Effector memory CD4-positive, alpha-beta T cell (primary cell): ENCODE measurements around the gene HAAO.

Experiments
- DNase-seq, 3 donors: peaks; one replicate each; pipeline ENCODE4 v3.0.0-alpha.2; 2020
- H3K27ac ChIP-seq: 2 replicates; pipeline ENCODE4 v1.7.0; 2013; ENCODE audit warnings: mild to moderate bottlenecking, low read length, moderate library complexity; ENCODE audit not compliant: insufficient read depth, poor library complexity, severe bottlenecking
- H3K27me3 ChIP-seq: replicated peaks from 2 replicates; pipeline ENCODE4 v1.7.0; 2013; ENCODE audit warnings: mild to moderate bottlenecking, low read length; ENCODE audit not compliant: insufficient read depth, control insufficient read depth, poor library complexity, severe bottlenecking
- H3K36me3 ChIP-seq: 2 replicates; pipeline ENCODE4 v1.7.0; 2013; ENCODE audit warnings: mild to moderate bottlenecking, low read length, moderate library complexity; ENCODE audit not compliant: control insufficient read depth, insufficient read depth
- H3K4me1 ChIP-seq: 2 replicates; pipeline ENCODE4 v1.7.0; 2013; ENCODE audit warnings: low read length, mild to moderate bottlenecking; ENCODE audit not compliant: control insufficient read depth, insufficient read depth, poor library complexity, severe bottlenecking
- H3K4me3 ChIP-seq: 2 replicates; pipeline ENCODE4 v1.7.0; 2013; ENCODE audit warnings: low read length, low read depth, mild to moderate bottlenecking; ENCODE audit not compliant: insufficient read depth, poor library complexity, severe bottlenecking
- H3K9me3 ChIP-seq: 2 replicates; pipeline ENCODE4 v1.7.0; 2013; ENCODE audit warnings: mild to moderate bottlenecking, low read length, moderate library complexity; ENCODE audit not compliant: control insufficient read depth

The HAAO gene

GRCh38 chr2:42794271-42795046, 2.1 kb upstream of the HAAO start:
- Histone ChIP-seq H3K4me1 (peaks cover 13% of the 10 kb centered on the region), H3K9me3 (no peaks in the 10 kb centered on the region), H3K36me3 (no peaks in the 10 kb centered on the region), H3K4me3 (no peak overlapping the region), H3K27me3 (peaks cover 15% of the 10 kb centered on the region), H3K27ac (no peak overlapping the region)
- no peak for DNase-seq

GRCh38 chr2:42793334-42794270, 1.2 kb upstream of the HAAO start:
- H3K4me3 ChIP-seq = peak overlapping the region; percentile 47

GRCh38 chr2:42792087-42792582, 248 bp downstream of the HAAO start:
- H3K27me3 ChIP-seq = peaks cover 15% of the 10 kb centered on the region
- no peak overlapping the region for H3K27ac ChIP-seq
- no peaks in the 10 kb centered on the region for H3K9me3 ChIP-seq
- no peak for DNase-seq
- H3K36me3 ChIP-seq = no peaks in the 10 kb centered on the region
- H3K4me1 ChIP-seq = peaks cover 13% of the 10 kb centered on the region
- peak overlapping the region; percentile 47 for H3K4me3 ChIP-seq

More at GRCh38 chr2:42793334-42794270, 1.2 kb upstream of the HAAO start:
- no peak overlapping the region for H3K27ac ChIP-seq
- H3K36me3 ChIP-seq = no peaks in the 10 kb centered on the region
- no peaks in the 10 kb centered on the region for H3K9me3 ChIP-seq
- DNase-seq = no peak
- peaks cover 15% of the 10 kb centered on the region for H3K27me3 ChIP-seq
- peaks cover 13% of the 10 kb centered on the region for H3K4me1 ChIP-seq

- no peak overlapping the region for H3K4me3 ChIP-seq
- no peaks in the 10 kb centered on the region for H3K36me3 ChIP-seq
- peaks cover 13% of the 10 kb centered on the region for H3K4me1 ChIP-seq
- H3K9me3 ChIP-seq = no peaks in the 10 kb centered on the region
- H3K27me3 ChIP-seq = peaks cover 15% of the 10 kb centered on the region
- no peak for DNase-seq
- H3K27ac ChIP-seq = no peak overlapping the region
Observed at GRCh38 chr2:42791606-42792005, 777 bp downstream of the HAAO start.

- peaks cover 15% of the 10 kb centered on the region for H3K27me3 ChIP-seq
- H3K4me1 ChIP-seq = peaks cover 13% of the 10 kb centered on the region
- H3K4me3 ChIP-seq = no peak overlapping the region
- no peak overlapping the region for H3K27ac ChIP-seq
- H3K9me3 ChIP-seq = no peaks in the 10 kb centered on the region
- no peaks in the 10 kb centered on the region for H3K36me3 ChIP-seq
- no peak for DNase-seq
Observed at GRCh38 chr2:42789751-42790150, 2.6 kb downstream of the HAAO start.

GRCh38 chr2:42788882-42789281, 3.5 kb downstream of the HAAO start:
- DNase-seq = no peak
- peaks cover 13% of the 10 kb centered on the region for H3K4me1 ChIP-seq
- H3K9me3 ChIP-seq = no peaks in the 10 kb centered on the region
- H3K27me3 ChIP-seq = peaks cover 13% of the 10 kb centered on the region
- H3K4me3 ChIP-seq = no peak overlapping the region
- H3K27ac ChIP-seq = no peak overlapping the region
- H3K36me3 ChIP-seq = no peaks in the 10 kb centered on the region

GRCh38 chr2:42788478-42788793, 3.9 kb downstream of the HAAO start:
- H3K4me1 ChIP-seq = peaks cover 13% of the 10 kb centered on the region
- no peak for DNase-seq
- no peaks in the 10 kb centered on the region for H3K9me3 ChIP-seq
- H3K27ac ChIP-seq = no peak overlapping the region
- H3K4me3 ChIP-seq = no peak overlapping the region
- H3K27me3 ChIP-seq = peaks cover 9% of the 10 kb centered on the region
- H3K36me3 ChIP-seq = no peaks in the 10 kb centered on the region

- peaks cover 5% of the 10 kb centered on the region for H3K27me3 ChIP-seq
- no peak overlapping the region for H3K27ac ChIP-seq
- DNase-seq = no peak
- H3K4me1 ChIP-seq = peaks cover 10% of the 10 kb centered on the region
- no peak overlapping the region for H3K4me3 ChIP-seq
- no peaks in the 10 kb centered on the region for H3K36me3 ChIP-seq
- H3K9me3 ChIP-seq = no peaks in the 10 kb centered on the region
Observed at GRCh38 chr2:42787788-42788477, 4.5 kb downstream of the HAAO start.

GRCh38 chr2:42787424-42787787, 5.0 kb downstream of the HAAO start:
- no peak overlapping the region for H3K4me3 ChIP-seq
- H3K36me3 ChIP-seq = no peaks in the 10 kb centered on the region
- no peaks in the 10 kb centered on the region for H3K9me3 ChIP-seq
- peaks cover 6% of the 10 kb centered on the region for H3K4me1 ChIP-seq
- no peak overlapping the region for H3K27ac ChIP-seq
- no peak for DNase-seq
- peaks cover under 1% of the 10 kb centered on the region for H3K27me3 ChIP-seq
